ENCODE measurements around the gene ADGRG1. TPM values are rescaled to one million over a fixed set of nuclear protein-coding genes. Genes with fewer than 3 reads are reported as not detected.
"Not testable (repeated sequence)": the region's sequence is repeated elsewhere in the genome, so short reads cannot be mapped to it uniquely, and the experiment has no call there.

The ADGRG1 gene
- polyA plus RNA-seq, 1 experiment, result 1.1 TPM

DNA sequence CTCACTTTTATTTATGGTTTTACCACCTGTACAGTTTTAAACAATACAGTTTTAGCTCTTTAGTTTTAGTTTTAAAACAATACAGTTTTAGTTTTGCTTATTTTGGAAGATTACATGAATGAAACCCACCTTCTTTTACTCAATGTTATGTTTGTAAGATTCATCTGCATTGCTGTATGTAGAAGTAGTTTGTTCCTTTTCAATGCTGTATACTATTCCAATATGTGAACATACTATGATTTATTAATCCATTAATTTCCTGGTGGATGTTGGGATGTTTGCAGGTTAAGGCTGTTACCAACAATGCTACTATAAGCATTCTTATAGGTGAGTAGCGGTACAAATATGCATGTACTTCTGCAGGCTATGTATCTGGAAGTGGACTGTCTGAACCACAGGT, 34.4 kb upstream of the ADGRG1 start:
- no peak for DNase-seq (ENCODE audit: low read depth)
- CTCF ChIA-PET, result interaction anchor here (1.0 to 6.4 kb wide), 3 partner anchors 17 to 54 kb away, joined by 3 to 81 read pairs (median 3); no protein-coding TSS in a partner anchor
- Histone ChIP-seq H3K27me3 (ENCODE audit: control insufficient read depth, insufficient read depth, low read length) (peaks cover 4% of the 10 kb centered on the region), H3K36me3 (ENCODE audit: control insufficient read depth, insufficient read depth, low read length) (no peaks in the 10 kb centered on the region), H3K4me3 (ENCODE audit: low read depth, low read length) (no peak overlapping the region)
- POLR2A ChIA-PET, result no interaction called here
- TF ChIP-seq, protein P1, sequence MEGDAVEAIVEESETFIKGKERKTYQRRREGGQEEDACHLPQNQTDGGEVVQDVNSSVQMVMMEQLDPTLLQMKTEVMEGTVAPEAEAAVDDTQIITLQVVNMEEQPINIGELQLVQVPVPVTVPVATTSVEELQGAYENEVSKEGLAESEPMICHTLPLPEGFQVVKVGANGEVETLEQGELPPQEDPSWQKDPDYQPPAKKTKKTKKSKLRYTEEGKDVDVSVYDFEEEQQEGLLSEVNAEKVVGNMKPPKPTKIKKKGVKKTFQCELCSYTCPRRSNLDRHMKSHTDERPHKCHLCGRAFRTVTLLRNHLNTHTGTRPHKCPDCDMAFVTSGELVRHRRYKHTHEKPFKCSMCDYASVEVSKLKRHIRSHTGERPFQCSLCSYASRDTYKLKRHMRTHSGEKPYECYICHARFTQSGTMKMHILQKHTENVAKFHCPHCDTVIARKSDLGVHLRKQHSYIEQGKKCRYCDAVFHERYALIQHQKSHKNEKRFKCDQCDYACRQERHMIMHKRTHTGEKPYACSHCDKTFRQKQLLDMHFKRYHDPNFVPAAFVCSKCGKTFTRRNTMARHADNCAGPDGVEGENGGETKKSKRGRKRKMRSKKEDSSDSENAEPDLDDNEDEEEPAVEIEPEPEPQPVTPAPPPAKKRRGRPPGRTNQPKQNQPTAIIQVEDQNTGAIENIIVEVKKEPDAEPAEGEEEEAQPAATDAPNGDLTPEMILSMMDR (IDR thresholded peaks at IDR 0.05; ENCODE audit: insufficient read depth, low read depth, low read length), result no peak

DNA sequence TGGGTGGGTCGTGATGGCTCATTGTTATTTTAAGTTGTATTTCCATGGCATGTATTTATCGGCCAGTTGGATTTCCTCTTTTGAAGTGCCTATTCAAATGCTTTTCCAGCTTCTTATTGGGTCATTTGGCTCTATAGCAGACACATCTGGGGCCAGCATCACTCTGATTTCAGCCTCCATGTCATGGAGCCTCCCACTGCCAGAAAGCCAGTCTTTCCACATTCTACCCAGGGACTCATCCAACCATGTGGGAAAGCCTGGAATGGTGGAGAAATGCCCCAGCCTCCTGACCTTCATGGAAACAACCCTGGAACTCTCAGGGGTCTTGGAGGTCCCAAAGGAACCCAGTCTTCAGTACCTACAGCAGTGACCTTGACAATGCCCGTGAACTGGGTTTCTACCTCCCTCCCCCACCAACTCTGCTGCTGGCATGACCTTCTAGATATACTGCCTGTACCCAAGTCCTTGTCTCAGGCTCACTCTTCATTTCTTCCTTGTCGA, 33.8 kb upstream of the ADGRG1 start:
- POLR2A ChIA-PET, result no interaction called here
- DNase-seq (ENCODE audit: low read depth), result no peak
- Histone ChIP-seq H3K4me3 (ENCODE audit: low read depth, low read length) (no peak overlapping the region), H3K36me3 (ENCODE audit: control insufficient read depth, insufficient read depth, low read length) (no peaks in the 10 kb centered on the region), H3K27me3 (ENCODE audit: control insufficient read depth, insufficient read depth, low read length) (peaks cover 4% of the 10 kb centered on the region)
- TF ChIP-seq, protein P1 (IDR thresholded peaks at IDR 0.05; ENCODE audit: insufficient read depth, low read depth, low read length), result no peak
- CTCF ChIA-PET, result interaction anchor here (0.7 to 6.4 kb wide), 5 partner anchors 8 to 53 kb away, joined by 3 to 81 read pairs (median 3); no protein-coding TSS in a partner anchor

DNA sequence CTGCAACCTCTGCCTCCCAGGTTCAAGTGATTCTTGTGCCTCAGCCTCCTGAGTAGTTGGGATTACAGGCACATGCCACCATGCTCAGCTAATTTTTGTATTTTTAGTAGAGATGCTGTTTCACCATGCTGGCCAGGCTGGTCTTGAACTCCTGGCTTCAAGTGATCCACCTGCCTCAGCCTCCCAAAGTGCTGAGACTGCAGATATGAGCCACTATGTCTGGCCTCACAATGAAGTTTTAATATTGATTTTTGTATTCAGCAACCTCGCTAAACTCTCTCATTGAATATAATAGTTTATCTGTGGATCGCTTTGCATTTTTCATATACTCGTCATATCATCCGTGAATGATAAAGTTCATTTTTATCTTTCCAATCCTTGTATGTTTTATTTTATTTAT, 32.2 kb upstream of the ADGRG1 start:
- H3K27me3 ChIP-seq (ENCODE audit: control insufficient read depth, insufficient read depth, low read length); POLR2A ChIA-PET: not testable (repeated sequence)
- CTCF ChIA-PET, result interaction anchor here (0.6 kb wide), 1 partner anchor 561 kb away, joined by 3 read pairs; no protein-coding TSS in a partner anchor

DNA sequence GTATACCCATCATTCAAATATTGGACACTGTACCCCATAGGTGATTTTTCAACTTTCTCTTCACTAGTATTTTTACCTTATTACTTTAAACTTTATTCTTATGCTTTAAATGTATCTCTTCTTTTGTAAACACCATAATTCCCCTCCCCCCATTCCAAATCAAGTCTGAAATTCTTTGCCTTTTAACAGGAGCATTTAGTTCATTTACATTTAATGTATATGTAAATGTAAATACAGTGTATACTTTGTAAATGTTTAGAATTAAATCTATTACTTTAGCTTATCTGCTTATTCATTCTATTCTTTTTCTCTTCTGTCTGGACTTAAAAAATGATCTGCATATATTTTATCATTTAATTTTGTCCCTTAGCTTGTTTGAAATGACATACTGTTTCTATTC, 30.0 kb upstream of the ADGRG1 start:
- no peak for DNase-seq (ENCODE audit: low read depth)
- ChIA-PET CTCF (interaction anchor here (0.7 to 5.6 kb wide), 4 partner anchors 12 to 336 kb away, joined by 4 to 80 read pairs (median 13); no protein-coding TSS in a partner anchor), POLR2A (no interaction called here)
- peaks cover 9% of the 10 kb centered on the region for H3K27me3 ChIP-seq (ENCODE audit: control insufficient read depth, insufficient read depth, low read length)
- no peak overlapping the region for H3K4me3 ChIP-seq (ENCODE audit: low read depth, low read length)
- TF ChIP-seq, protein P1 (IDR thresholded peaks at IDR 0.05; ENCODE audit: insufficient read depth, low read depth, low read length), result no peak
- no peaks in the 10 kb centered on the region for H3K36me3 ChIP-seq (ENCODE audit: control insufficient read depth, insufficient read depth, low read length)

More for the DNA sequence above, 32.2 kb upstream of the ADGRG1 start:
- DNase-seq (ENCODE audit: low read depth); H3K36me3 ChIP-seq (ENCODE audit: control insufficient read depth, insufficient read depth, low read length); H3K4me3 ChIP-seq (ENCODE audit: low read depth, low read length): not testable (repeated sequence)

DNA sequence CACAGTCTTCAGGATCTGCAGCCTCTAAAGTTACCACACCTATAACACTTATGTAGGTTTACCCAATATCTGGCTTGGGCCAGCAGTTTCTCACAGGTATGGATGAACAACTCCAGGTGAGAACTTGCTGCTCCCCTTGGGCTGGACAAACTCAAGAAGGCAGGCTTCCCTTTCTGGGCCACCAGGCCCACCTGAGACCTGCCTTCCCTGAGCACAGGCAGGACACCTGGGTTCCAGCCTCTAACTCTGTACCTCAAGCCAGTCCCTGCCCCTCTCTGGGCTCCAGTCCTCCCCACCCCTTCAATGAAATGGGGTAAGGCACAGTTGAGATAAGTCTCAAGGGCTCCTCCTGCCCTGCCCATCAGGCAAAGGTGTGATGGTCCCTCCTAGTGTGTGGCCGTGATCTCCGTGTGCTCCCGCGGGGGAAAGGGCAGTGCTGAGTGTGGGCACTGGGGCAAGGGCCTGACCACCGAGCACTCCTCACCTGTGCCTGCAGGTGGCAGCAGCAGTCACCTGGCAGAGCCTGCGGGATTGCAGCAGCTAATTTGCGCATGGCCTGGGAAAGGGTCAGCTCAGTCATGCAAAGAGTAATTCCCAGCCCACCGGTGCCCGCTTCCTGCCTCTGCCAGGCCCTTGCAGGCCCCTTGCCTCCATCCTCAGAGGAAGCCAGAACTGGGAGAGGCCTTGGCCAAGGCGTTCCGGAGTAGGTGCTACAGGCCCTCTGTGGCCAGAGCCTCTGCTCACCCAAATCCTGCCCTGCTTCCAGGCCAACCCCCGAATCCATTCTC, 28.2 kb upstream of the ADGRG1 start:
- Histone ChIP-seq H3K27me3 (ENCODE audit: control insufficient read depth, insufficient read depth, low read length) (peaks cover 7% of the 10 kb centered on the region), H3K36me3 (ENCODE audit: control insufficient read depth, insufficient read depth, low read length) (no peaks in the 10 kb centered on the region), H3K4me3 (ENCODE audit: low read depth, low read length) (no peak overlapping the region)
- POLR2A ChIA-PET, result no interaction called here
- TF ChIP-seq, protein P1 (IDR thresholded peaks at IDR 0.05; ENCODE audit: insufficient read depth, low read depth, low read length), result peak; percentile 76
- no peak for DNase-seq (ENCODE audit: low read depth)
- CTCF ChIA-PET, result interaction anchor here (0.6 to 5.6 kb wide), 13 partner anchors 9 to 119 kb away, joined by 3 to 80 read pairs (median 6); no protein-coding TSS in a partner anchor

All from BJ (cell line).